KMS-11 (cell line): ENCODE measurements around the gene MAP3K7CL.

Experiments
- H2AFZ ChIP-seq: fragments of 200-600 bp; sonication (generic); 2 replicates; pipeline ENCODE4 v1.6.1; 2016; ENCODE audit warnings: antibody characterized with exemption, mixed run types, low read depth
- H3K27ac ChIP-seq: fragments of 200-600 bp; sonication (generic); 2 replicates; pipeline ENCODE4 v1.6.1; 2016; ENCODE audit warnings: mild to moderate bottlenecking, mixed run types
- H3K27me3 ChIP-seq: fragments of 200-600 bp; sonication (generic); 2 replicates; pipeline ENCODE4 v1.6.1; 2017; ENCODE audit warnings: mild to moderate bottlenecking, low read depth, mixed run types, moderate library complexity; ENCODE audit not compliant: insufficient read depth
- H3K36me3 ChIP-seq: fragments of 200-600 bp; sonication (generic); 2 replicates; pipeline ENCODE4 v1.6.1; 2017; ENCODE audit warnings: mild to moderate bottlenecking, mixed run types; ENCODE audit not compliant: insufficient read depth
- H3K4me1 ChIP-seq: fragments of 200-600 bp; sonication (generic); 2 replicates; pipeline ENCODE4 v1.6.1; 2016; ENCODE audit warnings: mild to moderate bottlenecking, low read depth, mixed run types; ENCODE audit not compliant: poor library complexity, severe bottlenecking
- H3K4me2 ChIP-seq: fragments of 200-600 bp; sonication (generic); 2 replicates; pipeline ENCODE4 v1.7.0; 2016; ENCODE audit warnings: mild to moderate bottlenecking, mixed run types
- H3K4me3 ChIP-seq: fragments of 200-600 bp; sonication (generic); IDR thresholded peaks from 2 replicates; pipeline ENCODE4 v1.6.1; 2017; ENCODE audit warnings: low read depth, low read length, mixed read lengths; ENCODE audit not compliant: insufficient read depth
- H3K79me2 ChIP-seq: fragments of 200-600 bp; sonication (generic); 2 replicates; pipeline ENCODE4 v1.6.1; 2016; ENCODE audit warnings: low read depth, mixed run types; ENCODE audit not compliant: insufficient read depth
- H3K9ac ChIP-seq: fragments of 200-600 bp; sonication (generic); 2 replicates; pipeline ENCODE4 v1.6.1; 2016; ENCODE audit warnings: mild to moderate bottlenecking, mixed run types
- H4K20me1 ChIP-seq: fragments of 200-600 bp; sonication (generic); 2 replicates; pipeline ENCODE4 v1.6.1; 2016; ENCODE audit warnings: mild to moderate bottlenecking, mixed run types; ENCODE audit not compliant: insufficient read depth
- TF ChIP-seq, protein P1 (sequence below): fragments of 200-600 bp; sonication (generic); conservative IDR thresholded peaks from 2 replicates; pipeline ENCODE4 v1.6.1; 2017; ENCODE audit warnings: low read depth, mild to moderate bottlenecking, antibody characterized with exemption, low read length, moderate library complexity, mixed read lengths

MAP3K7CL gene

DNA sequence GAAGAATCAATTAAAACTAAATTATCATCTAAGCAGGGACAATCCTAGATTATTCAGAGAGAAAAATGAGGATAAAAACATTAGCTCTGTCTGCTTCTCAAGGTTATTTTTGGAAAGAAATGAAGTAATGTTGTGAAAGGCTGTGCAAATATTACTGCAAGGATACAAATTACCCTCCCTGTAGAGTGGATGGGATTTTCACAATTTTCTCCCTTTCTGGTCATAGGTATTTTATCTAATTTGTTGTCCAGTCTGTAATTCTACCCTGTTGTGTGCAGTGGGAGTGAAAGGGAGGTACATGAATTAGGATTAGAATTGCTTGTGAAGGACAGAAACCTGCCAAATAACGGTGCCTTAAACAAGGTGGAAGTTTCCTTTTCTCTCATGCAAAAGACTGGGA lies 54.7 kb downstream of the MAP3K7CL start:
- peaks cover 2% of the 10 kb centered on the region for H3K4me1 ChIP-seq
- no peak overlapping the region for H3K4me3 ChIP-seq
- H2AFZ ChIP-seq, result no peak overlapping the region
- no peaks in the 10 kb centered on the region for H3K27me3 ChIP-seq
- no peak overlapping the region for H3K4me2 ChIP-seq
- H3K9ac ChIP-seq, result no peak overlapping the region
- no peaks in the 10 kb centered on the region for H3K79me2 ChIP-seq
- TF ChIP-seq, protein P1, sequence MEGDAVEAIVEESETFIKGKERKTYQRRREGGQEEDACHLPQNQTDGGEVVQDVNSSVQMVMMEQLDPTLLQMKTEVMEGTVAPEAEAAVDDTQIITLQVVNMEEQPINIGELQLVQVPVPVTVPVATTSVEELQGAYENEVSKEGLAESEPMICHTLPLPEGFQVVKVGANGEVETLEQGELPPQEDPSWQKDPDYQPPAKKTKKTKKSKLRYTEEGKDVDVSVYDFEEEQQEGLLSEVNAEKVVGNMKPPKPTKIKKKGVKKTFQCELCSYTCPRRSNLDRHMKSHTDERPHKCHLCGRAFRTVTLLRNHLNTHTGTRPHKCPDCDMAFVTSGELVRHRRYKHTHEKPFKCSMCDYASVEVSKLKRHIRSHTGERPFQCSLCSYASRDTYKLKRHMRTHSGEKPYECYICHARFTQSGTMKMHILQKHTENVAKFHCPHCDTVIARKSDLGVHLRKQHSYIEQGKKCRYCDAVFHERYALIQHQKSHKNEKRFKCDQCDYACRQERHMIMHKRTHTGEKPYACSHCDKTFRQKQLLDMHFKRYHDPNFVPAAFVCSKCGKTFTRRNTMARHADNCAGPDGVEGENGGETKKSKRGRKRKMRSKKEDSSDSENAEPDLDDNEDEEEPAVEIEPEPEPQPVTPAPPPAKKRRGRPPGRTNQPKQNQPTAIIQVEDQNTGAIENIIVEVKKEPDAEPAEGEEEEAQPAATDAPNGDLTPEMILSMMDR, result no peak
- H4K20me1 ChIP-seq, result no peaks in the 10 kb centered on the region
- no peak overlapping the region for H3K27ac ChIP-seq
- no peaks in the 10 kb centered on the region for H3K36me3 ChIP-seq

- H3K4me1 ChIP-seq, result peaks cover 6% of the 10 kb centered on the region
- H3K4me2 ChIP-seq, result no peak overlapping the region
These were observed 55.2 kb downstream of the MAP3K7CL start for GRCh38 chr21:29185633-29186032.

DNA sequence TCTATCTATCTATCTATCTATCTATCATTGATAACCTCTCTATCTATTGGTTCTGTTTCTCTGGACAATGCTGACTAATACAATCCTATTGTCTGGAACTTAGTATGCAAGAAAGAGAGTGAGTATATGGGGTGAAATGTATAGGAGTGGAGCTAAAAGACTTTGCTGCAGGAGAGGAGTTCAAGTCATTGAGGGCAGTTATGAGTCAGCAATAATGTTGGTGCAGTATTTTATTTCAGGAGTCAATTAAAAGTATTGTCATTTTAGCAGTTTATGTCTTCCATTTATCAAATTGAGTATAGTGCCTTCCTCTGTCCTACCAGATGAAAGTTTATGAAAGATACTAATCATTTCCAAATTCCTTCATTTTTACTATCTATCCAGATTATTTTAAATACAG lies 55.8 kb downstream of the MAP3K7CL start:
- H3K27me3 ChIP-seq, result no peaks in the 10 kb centered on the region
- no peak overlapping the region for H3K27ac ChIP-seq
- H3K4me2 ChIP-seq, result no peak overlapping the region
- H2AFZ ChIP-seq, result no peak overlapping the region
- no peaks in the 10 kb centered on the region for H4K20me1 ChIP-seq
- TF ChIP-seq, protein P1, result no peak
- H3K9ac ChIP-seq, result no peak overlapping the region
- H3K79me2 ChIP-seq, result no peaks in the 10 kb centered on the region
- H3K4me3 ChIP-seq, result no peak overlapping the region
- H3K36me3 ChIP-seq, result no peaks in the 10 kb centered on the region
- H3K4me1 ChIP-seq, result peaks cover 12% of the 10 kb centered on the region

More at GRCh38 chr21:29185633-29186032, 55.2 kb downstream of the MAP3K7CL start:
- Histone ChIP-seq H3K27ac (no peak overlapping the region), H2AFZ (no peak overlapping the region), H3K27me3 (no peaks in the 10 kb centered on the region), H3K4me3 (no peak overlapping the region), H4K20me1 (no peaks in the 10 kb centered on the region), H3K79me2 (no peaks in the 10 kb centered on the region), H3K36me3 (no peaks in the 10 kb centered on the region), H3K9ac (no peak overlapping the region)
- TF ChIP-seq, protein P1, result no peak

DNA sequence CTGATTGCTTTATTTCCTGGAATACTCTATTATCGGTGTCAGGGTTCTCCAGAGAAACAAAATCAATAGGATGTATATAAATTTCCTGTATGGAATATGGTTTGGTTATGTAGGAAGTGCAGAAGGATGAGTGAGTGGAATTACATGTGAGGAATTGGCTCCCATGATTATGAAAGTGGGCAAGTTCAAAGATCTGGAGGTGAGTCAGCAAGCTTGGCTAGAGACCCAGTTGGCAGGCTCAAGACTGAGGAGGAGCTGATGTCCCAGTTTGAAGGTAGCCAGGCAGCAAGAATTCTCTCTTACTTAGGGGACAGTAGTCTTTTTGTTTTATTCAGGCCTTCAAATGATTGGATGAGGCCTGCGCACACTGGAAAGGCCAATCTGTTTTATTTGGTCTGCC lies 57.5 kb downstream of the MAP3K7CL start:
- H3K4me2 ChIP-seq, result no peak overlapping the region
- TF ChIP-seq, protein P1, result no peak
- no peaks in the 10 kb centered on the region for H3K27me3 ChIP-seq
- no peak overlapping the region for H3K9ac ChIP-seq
- no peaks in the 10 kb centered on the region for H4K20me1 ChIP-seq
- no peak overlapping the region for H3K4me3 ChIP-seq
- peaks cover 22% of the 10 kb centered on the region for H3K4me1 ChIP-seq
- H3K79me2 ChIP-seq, result no peaks in the 10 kb centered on the region
- H2AFZ ChIP-seq, result no peak overlapping the region
- H3K27ac ChIP-seq, result no peak overlapping the region
- no peaks in the 10 kb centered on the region for H3K36me3 ChIP-seq
